ENCODE data around the gene PARD3B. TPM values are rescaled to one million over a fixed set of nuclear protein-coding genes. Genes with fewer than 3 reads are reported as not detected.

PARD3B gene
- total and polyA plus RNA-seq, 2 of the 4 experiments (the other 2 are of a cell fraction), result 3.3 to 15.6 TPM

DNA sequence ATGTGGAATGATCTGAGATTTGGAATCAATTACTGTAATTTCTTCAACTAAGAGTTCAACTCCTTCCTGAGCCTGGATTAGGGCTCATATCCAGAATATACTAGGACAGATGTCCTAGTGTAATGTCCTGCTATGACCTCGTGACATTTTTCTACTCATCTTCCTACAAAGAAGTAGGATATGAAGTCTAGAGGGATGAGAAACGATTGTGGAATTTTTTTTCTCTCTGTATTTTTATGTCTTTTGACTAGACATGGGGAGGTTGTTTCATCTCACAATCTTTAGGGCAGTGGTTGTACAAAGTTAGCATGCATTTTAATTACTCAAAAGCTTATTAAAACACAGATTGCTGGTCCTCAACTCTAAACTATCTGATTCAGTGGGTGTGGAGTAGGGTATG, 203.0 kb downstream of the PARD3B start:
- Histone ChIP-seq H2AK5ac (ENCODE audit: low read depth, low read length) (no peak overlapping the region), H3K14ac (replicated peaks; ENCODE audit: low read depth, low read length) (no peak overlapping the region), H3K56ac (ENCODE audit: extremely low read depth, insufficient read depth, low read length) (no peak overlapping the region), H2BK120ac (ENCODE audit: low read depth, low read length) (no peak overlapping the region), H3K79me1 (ENCODE audit: low read depth in 1 of 2, low read length in 2 of 2) (peaks cover 13 to 14% of the 10 kb centered on the region in 2 experiments), H3K4me3 (ENCODE audit: insufficient read depth, low read depth, low read length) (no peak overlapping the region), H4K91ac (ENCODE audit: insufficient read depth, low read depth, low read length) (no peak overlapping the region), H3K9me1 (ENCODE audit: insufficient read depth, low read length) (no peaks in the 10 kb centered on the region), H4K8ac (ENCODE audit: low read depth in 2 of 2, low read length in 2 of 2) (no peak overlapping the region), H2AK9ac (replicated peaks; ENCODE audit: low read depth, low read length, poor library complexity) (no peak overlapping the region), H4K5ac (ENCODE audit: low read depth, low read length) (no peak overlapping the region), H3K18ac (ENCODE audit: low read depth, low read length) (no peak overlapping the region), H3K27ac (ENCODE audit: insufficient read depth, low read length) (no peak overlapping the region), H3K23ac (ENCODE audit: low read depth, low read length) (no peak overlapping the region), H4K20me1 (ENCODE audit: insufficient read depth, low read length) (peaks cover 3% of the 10 kb centered on the region; the same call in 1 of the 2 replicates), H3K4ac (ENCODE audit: low read depth, low read length) (no peak overlapping the region), H3K4me2 (ENCODE audit: low read depth, low read length) (no peak overlapping the region), H3K9me3 (ENCODE audit: control insufficient read depth, insufficient read depth, low read length) (no peaks in the 10 kb centered on the region), H2BK5ac (ENCODE audit: low read depth, low read length, poor library complexity, severe bottlenecking) (no peak overlapping the region), H2BK20ac (ENCODE audit: low read depth, low read length) (no peak overlapping the region), H2BK15ac (ENCODE audit: low read depth, low read length) (no peak overlapping the region), H3K36me3 (ENCODE audit: control insufficient read depth, insufficient read depth, low read length) (no peaks in the 10 kb centered on the region), H3K4me1 (ENCODE audit: control insufficient read depth, insufficient read depth, low read length) (no peaks in the 10 kb centered on the region; the same call in 1 of the 2 replicates), H2AFZ (replicated peaks; ENCODE audit: low read length, poor library complexity) (no peak overlapping the region), H3K9ac (ENCODE audit: low read depth, low read length) (no peak overlapping the region), H3K27me3 (ENCODE audit: control insufficient read depth, insufficient read depth, low read length) (no peaks in the 10 kb centered on the region)
- TF ChIP-seq RAD21 (IDR thresholded peaks at IDR 0.05; ENCODE audit: low read length) (no peak), RCOR1 (IDR thresholded peaks at IDR 0.05; ENCODE audit: insufficient replicate concordance, low read length) (no peak), MAZ (IDR thresholded peaks at IDR 0.05; ENCODE audit: borderline replicate concordance, low read depth, low read length) (no peak), NFE2L2 (IDR thresholded peaks at IDR 0.05; ENCODE audit: low read depth, low read length) (no peak), POLR2A (IDR thresholded peaks at IDR 0.05; ENCODE audit: low read depth, low read length) (no peak), MAFK (IDR thresholded peaks at IDR 0.05; ENCODE audit: low read depth, low read length) (no peak), FOS (IDR thresholded peaks at IDR 0.05; ENCODE audit: low read depth, low read length) (no peak), CHD1 (IDR thresholded peaks at IDR 0.05; ENCODE audit: low read depth, low read length) (no peak), RFX5 (IDR thresholded peaks at IDR 0.05; ENCODE audit: low read depth, low read length) (no peak), CTCF (conservative IDR thresholded peaks at IDR 0.05; ENCODE audit: low read depth, low read length) (no peak), MXI1 (IDR thresholded peaks at IDR 0.05; ENCODE audit: borderline replicate concordance, low read depth, low read length) (no peak)
- TF ChIP-seq, protein P1, sequence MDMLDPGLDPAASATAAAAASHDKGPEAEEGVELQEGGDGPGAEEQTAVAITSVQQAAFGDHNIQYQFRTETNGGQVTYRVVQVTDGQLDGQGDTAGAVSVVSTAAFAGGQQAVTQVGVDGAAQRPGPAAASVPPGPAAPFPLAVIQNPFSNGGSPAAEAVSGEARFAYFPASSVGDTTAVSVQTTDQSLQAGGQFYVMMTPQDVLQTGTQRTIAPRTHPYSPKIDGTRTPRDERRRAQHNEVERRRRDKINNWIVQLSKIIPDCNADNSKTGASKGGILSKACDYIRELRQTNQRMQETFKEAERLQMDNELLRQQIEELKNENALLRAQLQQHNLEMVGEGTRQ (IDR thresholded peaks at IDR 0.05; ENCODE audit: low read depth, low read length), result no peak
- no TSS peak for BruUV-seq (replicated peaks)
- no peak for ATAC-seq (ENCODE audit: low read depth)
- ChIA-PET POLR2A (ENCODE audit: unreplicated experiment) (no interaction called here), CTCF (no interaction called here)
- in situ Hi-C loops (cut with MboI; ENCODE audit: low sequenced_read_pairs) (no loop called here), dilution Hi-C loops (cut with HindIII; ENCODE audit: low sequenced_read_pairs, unreplicated experiment) (no loop called here), intact Hi-C loops (cut with micrococcal nuclease) (no loop called here)
- DNase-seq, result no peak
- WGBS, 2 experiments (ENCODE audit: extremely low coverage in 2 of 2, insufficient read length in 1 of 2), result no CpG with 5 or more reads among the region's 2 CpGs
